HG03045 (cell line): Measurements from ENCODE around the gene ZNF488.
"Not testable (repeated sequence)": the region's sequence is repeated elsewhere in the genome, so short reads cannot be mapped to it uniquely, and the experiment has no call there.

Experiments
- ATAC-seq: cut with Tn5 transposase; IDR thresholded peaks from one replicate; pipeline ENCODE4 v1.9.1; 2021; ENCODE audit warnings: mild to moderate bottlenecking, moderate library complexity; ENCODE audit not compliant: unreplicated experiment

ZNF488 gene

GRCh38 chr10:47384148-47384921, at the start of gene ZNF488:
ZNF488 (minus strand) TSS chr10:47384293; CDS start chr10:47368829, 15,464 bp downstream.
- peak; percentile 93 for ATAC-seq

GRCh38 chr10:47425813-47426419, 41.8 kb upstream of the ZNF488 start:
- no peak for ATAC-seq

- no peak for ATAC-seq
Observed at GRCh38 chr10:47424231-47424630, 40.1 kb upstream of the ZNF488 start.

DNA sequence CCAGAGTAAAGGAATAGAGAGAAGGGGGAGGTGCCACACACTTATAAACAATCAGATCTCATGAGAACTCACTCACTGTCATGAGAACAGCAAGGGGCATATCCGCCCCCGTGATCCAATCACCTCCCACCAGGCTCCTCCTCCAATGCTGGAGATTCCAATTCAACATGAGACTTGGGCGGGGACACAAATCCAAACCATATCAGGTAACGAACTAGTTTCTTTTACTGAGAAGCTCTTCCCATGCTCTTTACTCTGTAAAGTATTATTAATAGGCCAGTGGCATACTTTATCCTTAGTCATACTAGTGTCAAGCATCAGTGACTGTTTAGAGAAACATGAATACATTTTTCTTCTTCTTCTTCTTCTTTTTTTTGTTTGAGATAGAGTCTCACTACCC, 39.4 kb upstream of the ZNF488 start:
- no peak for ATAC-seq

DNA sequence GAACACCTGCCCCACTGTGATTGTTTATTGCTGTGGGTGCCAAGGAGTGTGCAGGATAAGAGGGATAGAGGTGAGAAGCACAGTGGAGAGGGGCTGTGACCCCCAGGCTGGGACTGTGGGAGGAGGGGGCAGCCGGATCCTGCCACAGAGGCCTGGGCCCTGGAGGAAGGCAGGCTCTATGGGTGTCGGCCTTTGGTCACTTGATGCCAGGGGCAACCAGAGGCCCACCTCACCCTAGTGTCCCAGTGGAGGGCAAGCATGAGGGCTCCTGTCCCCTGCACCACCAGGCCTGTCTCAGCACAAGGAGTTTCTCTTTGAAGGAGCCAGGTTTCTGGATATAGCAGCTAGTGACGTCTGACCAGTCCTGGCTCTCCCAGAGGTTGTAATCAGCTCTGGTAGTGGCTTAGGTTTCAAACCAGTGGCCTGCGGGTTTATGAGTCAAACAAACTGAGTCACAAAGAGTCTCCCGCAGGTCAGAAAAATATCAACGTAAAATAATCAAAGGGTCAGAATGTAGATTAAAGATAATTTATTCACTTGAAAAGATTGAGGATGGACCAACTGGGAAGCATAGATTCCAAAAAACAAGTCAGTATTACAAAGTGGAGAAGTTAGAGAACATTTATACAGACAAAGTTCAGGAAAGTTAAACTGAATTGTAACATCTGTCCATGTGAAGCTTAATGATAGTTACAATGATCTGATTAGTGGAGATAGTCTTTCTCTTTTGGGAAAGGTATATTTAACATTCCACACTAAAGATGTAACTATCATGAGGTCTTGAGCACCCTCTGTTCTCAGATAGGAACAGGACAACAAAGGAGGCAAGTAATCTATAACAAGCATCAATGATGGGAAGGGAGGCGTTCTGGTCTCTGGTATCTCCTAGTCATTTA, 37.2 kb upstream of the ZNF488 start:
- no peak for ATAC-seq

- ATAC-seq = no peak
Observed at GRCh38 chr10:47420305-47421056, 36.4 kb upstream of the ZNF488 start.

DNA sequence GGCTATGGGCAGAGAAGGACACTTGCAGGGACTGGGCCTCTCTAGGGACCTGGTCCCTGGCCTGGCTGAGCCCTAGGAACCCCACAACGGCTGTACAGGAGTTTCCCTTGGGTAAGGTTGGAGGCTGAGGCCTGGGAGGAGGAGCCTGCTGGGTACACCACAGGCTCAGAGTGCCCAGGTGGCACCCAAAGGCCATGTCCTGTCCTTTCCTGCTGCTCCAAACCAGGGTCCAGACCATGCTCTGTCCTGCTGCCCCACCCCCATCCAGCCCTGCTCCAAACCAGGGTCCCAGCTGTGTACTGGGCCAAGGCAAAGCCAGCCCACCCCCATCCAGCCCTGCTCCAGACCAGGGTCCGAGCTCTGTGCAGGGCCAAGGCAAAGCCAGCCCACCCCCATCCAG, 35.3 kb upstream of the ZNF488 start:
- no peak for ATAC-seq

- ATAC-seq = no peak
Observed at GRCh38 chr10:47418966-47419365, 34.9 kb upstream of the ZNF488 start.

DNA sequence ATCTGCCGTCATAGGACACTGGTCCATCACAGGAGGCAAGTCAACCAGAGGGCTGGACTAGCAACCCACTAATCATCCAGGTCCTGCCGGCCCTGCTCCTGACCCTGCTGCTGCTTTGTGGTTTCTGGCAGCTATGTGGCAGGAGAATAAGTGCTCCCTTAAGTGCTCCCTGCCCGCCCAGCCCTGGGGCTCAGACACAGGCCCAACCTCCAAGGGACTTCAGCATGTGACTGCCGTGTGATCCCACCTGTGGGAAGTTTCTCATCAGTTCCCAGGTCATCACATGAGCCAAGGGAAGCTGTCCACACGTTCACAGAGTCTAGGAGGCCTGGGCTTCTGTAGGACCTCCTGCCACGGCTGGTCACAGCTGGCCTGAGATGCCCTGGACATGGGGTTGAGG, 34.2 kb upstream of the ZNF488 start:
- no peak for ATAC-seq

- ATAC-seq = not testable (repeated sequence)
Observed at GRCh38 chr10:47416305-47417218, 32.5 kb upstream of the ZNF488 start.

GRCh38 chr10:47415520-47416304, 31.6 kb upstream of the ZNF488 start:
- no peak for ATAC-seq

DNA sequence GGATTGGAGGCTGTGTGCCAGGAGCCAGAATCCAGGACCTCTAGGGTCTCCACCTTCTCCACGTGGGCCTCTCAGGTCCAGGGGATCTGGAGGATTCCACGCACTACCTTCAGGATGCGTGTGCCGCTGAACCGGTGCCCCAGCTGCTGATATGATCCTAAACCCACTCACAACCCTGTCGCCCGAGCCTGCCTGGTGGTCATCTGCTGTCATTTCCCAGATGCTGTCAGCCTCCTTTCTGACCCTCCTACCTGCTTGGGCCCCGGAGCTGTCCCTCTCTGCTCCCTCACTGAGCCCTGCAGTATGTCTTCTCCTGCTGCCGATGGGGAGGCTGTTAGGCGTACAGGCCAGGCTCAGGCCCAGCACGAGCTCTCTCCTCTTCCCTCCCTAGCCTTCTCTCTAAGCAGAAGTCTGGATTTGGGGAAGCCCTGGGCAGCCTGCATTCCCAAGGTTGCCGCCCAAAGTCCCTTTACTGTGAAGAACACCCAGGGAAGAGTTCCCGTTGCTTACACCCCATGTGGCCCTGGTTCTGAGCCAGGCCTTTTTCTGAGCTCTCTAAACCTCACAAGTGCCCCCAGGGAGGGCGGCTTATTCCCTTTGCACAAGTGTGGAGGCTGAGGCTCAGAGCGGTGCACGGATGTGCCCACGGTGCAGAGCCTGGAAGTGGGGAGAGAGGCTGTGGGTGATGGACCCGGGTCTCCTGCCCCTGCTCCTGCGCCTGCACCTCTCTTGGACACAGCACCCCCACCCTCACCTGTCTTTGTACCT, 30.8 kb upstream of the ZNF488 start:
- no peak for ATAC-seq

- ATAC-seq = no peak
Observed at GRCh38 chr10:47414227-47414592, 30.1 kb upstream of the ZNF488 start.

GRCh38 chr10:47413531-47414226, 29.6 kb upstream of the ZNF488 start:
- ATAC-seq = no peak

GRCh38 chr10:47412869-47413268, 28.8 kb upstream of the ZNF488 start:
- ATAC-seq = no peak

DNA sequence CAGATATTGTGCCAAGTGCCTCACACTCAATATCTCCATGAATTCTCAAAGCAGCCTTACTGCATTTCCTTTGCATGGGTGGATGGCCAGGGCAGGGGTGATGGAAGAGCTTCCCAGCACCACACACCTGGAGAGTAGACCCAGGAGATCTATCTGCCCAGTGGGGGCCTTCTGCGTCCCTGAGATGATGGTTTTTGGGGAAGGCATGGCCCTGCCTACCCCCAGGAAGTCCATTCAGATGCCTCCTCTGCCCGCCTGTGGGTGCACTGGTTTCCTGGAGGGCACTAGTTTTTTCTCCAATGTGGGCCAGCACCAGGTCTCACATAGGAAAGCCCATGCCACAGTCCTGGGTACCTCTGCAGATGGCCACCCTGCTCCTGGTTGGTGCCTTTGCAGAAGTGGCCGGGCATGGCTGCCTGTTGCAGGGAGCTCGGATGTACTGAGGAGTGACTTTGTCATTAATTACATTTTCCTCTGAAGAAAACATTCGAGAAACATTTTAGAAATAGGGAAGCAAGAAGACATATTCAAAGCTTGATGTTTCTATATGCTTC, 28.2 kb upstream of the ZNF488 start:
- ATAC-seq = no peak

- ATAC-seq = no peak
Observed at GRCh38 chr10:47410862-47411261, 26.8 kb upstream of the ZNF488 start.
